ENCODE results near the gene DNAL1. TPM values are rescaled to one million over a fixed set of nuclear protein-coding genes. Genes with fewer than 3 reads are reported as not detected.
A peak's percentile ranks its signal among the peaks of the same experiment; 100 is the strongest.

The DNAL1 gene
- total RNA-seq, 1 experiment from 2014 or later, result 25.5 TPM

DNA sequence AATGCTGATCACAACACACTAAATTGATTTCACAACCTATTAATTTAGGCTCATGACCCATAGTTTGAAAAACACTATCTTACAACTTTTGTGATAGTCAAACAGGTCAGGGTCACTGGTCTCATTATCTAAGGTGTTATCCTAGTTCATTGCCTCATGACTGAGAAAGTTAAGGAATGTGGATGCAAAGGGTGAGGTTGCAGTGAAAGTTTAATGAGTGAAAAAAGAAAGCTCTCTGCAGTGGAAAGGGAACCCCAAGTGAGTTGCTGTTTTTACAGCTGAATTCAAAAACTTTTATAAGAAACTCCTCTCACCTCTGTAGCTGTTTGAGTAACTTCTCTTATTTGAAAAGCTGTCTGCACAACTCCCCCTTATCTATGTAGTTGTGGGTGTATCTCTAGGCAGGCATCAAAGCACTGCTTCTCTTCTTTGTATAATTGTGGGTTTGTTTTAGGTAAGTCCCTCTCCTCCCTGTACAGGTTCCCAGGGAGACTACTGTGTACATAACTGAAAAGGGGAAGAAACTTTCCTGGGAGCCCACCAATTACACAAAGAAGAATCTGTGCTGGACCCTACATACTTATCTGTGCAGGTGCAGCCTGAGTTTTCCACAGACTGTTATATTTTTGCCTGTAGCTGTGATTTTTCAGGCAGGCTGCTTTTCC is 18.9 kb downstream of the DNAL1 start:
- H3K4me1 ChIP-seq (replicated peaks; ENCODE audit: insufficient read depth), result peaks cover 22% of the 10 kb centered on the region
- H3K36me3 ChIP-seq (ENCODE audit: low read depth), result peaks cover 12% of the 10 kb centered on the region
- no peaks in the 10 kb centered on the region for H3K79me2 ChIP-seq (ENCODE audit: low read depth)
- DNase-seq, result peak in 1 of 2 experiments; percentile 37
- H4K20me1 ChIP-seq (ENCODE audit: insufficient read depth), result no peaks in the 10 kb centered on the region
- no peak overlapping the region for H2AFZ ChIP-seq
- no peak overlapping the region for H3K27ac ChIP-seq
- TF ChIP-seq EZH2 (IDR thresholded peaks at IDR 0.05; ENCODE audit: low read depth), result no peak
- TF ChIP-seq CTCF (conservative IDR thresholded peaks at IDR 0.05), result no peak
- no peaks in the 10 kb centered on the region for H3K9me3 ChIP-seq (ENCODE audit: insufficient read depth, low read depth)
- ChIA-PET CTCF (interaction anchor here (0.5 to 0.7 kb wide), 2 partner anchors 60 to 592 kb away, joined by 3 to 5 read pairs; no protein-coding TSS in a partner anchor), POLR2A (ENCODE audit: unreplicated experiment) (no interaction called here)
- peaks cover 26% of the 10 kb centered on the region for H3F3A ChIP-seq (ENCODE audit: insufficient read depth, low read depth)
- H3K27me3 ChIP-seq (ENCODE audit: insufficient read depth, low read depth), result no peaks in the 10 kb centered on the region
- no peaks in the 10 kb centered on the region for H3K9me2 ChIP-seq (ENCODE audit: insufficient read depth)
- intact Hi-C loops (cut with micrococcal nuclease; ENCODE audit: unreplicated experiment), result loop anchor here (2.0 to 5.0 kb wide), 2 partner anchors 61 to 94 kb away; no protein-coding TSS in a partner anchor
- no TSS peak for BruUV-seq (replicated peaks)
- no peak overlapping the region for H3K4me3 ChIP-seq
- H3K4me2 ChIP-seq, result no peak overlapping the region; the same call in 1 of the 2 replicates

DNA sequence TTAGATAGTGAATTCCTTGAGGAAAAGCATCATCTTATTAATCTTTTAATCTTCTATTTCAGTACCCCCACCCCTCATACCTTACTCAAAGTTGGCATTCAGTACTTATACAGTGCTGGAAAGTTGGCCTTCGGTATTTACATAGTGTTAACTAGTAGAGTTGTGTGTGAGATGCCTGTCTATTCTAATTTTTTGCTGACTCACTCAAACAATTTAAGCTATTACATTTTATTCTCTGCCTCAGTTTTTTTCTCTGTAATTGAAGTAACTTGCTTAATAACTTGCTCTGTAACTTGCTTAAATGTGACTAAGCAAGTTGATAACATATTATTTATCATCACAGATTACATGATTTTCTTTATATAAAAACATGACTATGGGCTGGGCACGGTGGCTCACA is 20.3 kb downstream of the DNAL1 start:
- no peak overlapping the region for H3K4me2 ChIP-seq

GRCh38 chr14:73666583-73666982 is 21.8 kb downstream of the DNAL1 start:
- no peak for DNase-seq
- Histone ChIP-seq H3K4me3 (no peak overlapping the region), H3K79me2 (ENCODE audit: low read depth) (no peaks in the 10 kb centered on the region), H3K9me2 (ENCODE audit: insufficient read depth) (no peaks in the 10 kb centered on the region), H3K9me3 (ENCODE audit: insufficient read depth, low read depth) (no peaks in the 10 kb centered on the region), H3F3A (ENCODE audit: insufficient read depth, low read depth) (peaks cover 22% of the 10 kb centered on the region), H4K20me1 (ENCODE audit: insufficient read depth) (no peaks in the 10 kb centered on the region), H2AFZ (no peak overlapping the region), H3K27ac (no peak overlapping the region), H3K4me1 (replicated peaks; ENCODE audit: insufficient read depth) (peaks cover 22% of the 10 kb centered on the region), H3K4me2 (no peak overlapping the region), H3K27me3 (ENCODE audit: insufficient read depth, low read depth) (no peaks in the 10 kb centered on the region), H3K36me3 (ENCODE audit: low read depth) (peaks cover 5% of the 10 kb centered on the region; the same call in 1 of the 2 replicates)
- intact Hi-C loops (cut with micrococcal nuclease; ENCODE audit: unreplicated experiment), result no loop called here
- ChIA-PET POLR2A (ENCODE audit: unreplicated experiment) (no interaction called here), CTCF (no interaction called here)
- TF ChIP-seq CTCF (conservative IDR thresholded peaks at IDR 0.05), result no peak
- no peak for TF ChIP-seq EZH2 (IDR thresholded peaks at IDR 0.05; ENCODE audit: low read depth)
- BruUV-seq (replicated peaks), result no TSS peak

More for the DNA sequence above, 20.3 kb downstream of the DNAL1 start:
- no peaks in the 10 kb centered on the region for H3K9me2 ChIP-seq (ENCODE audit: insufficient read depth)
- H3K27me3 ChIP-seq (ENCODE audit: insufficient read depth, low read depth), result no peaks in the 10 kb centered on the region
- intact Hi-C loops (cut with micrococcal nuclease; ENCODE audit: unreplicated experiment), result no loop called here
- H3K4me1 ChIP-seq (replicated peaks; ENCODE audit: insufficient read depth), result peaks cover 22% of the 10 kb centered on the region
- no peak overlapping the region for H2AFZ ChIP-seq
- H3K27ac ChIP-seq, result no peak overlapping the region
- no peaks in the 10 kb centered on the region for H3K9me3 ChIP-seq (ENCODE audit: insufficient read depth, low read depth)
- no peaks in the 10 kb centered on the region for H4K20me1 ChIP-seq (ENCODE audit: insufficient read depth)
- H3K79me2 ChIP-seq (ENCODE audit: low read depth), result no peaks in the 10 kb centered on the region
- no peak overlapping the region for H3K4me3 ChIP-seq
- H3F3A ChIP-seq (ENCODE audit: insufficient read depth, low read depth), result peaks cover 26% of the 10 kb centered on the region
- no peak for TF ChIP-seq EZH2 (IDR thresholded peaks at IDR 0.05; ENCODE audit: low read depth)
- no peak for TF ChIP-seq CTCF (conservative IDR thresholded peaks at IDR 0.05)
- BruUV-seq (replicated peaks), result no TSS peak
- DNase-seq, result no peak
- H3K36me3 ChIP-seq (ENCODE audit: low read depth), result peaks cover 12% of the 10 kb centered on the region
- ChIA-PET POLR2A (ENCODE audit: unreplicated experiment) (no interaction called here), CTCF (no interaction called here)

Measured in PC-9 (cell line).